HEK293 (cell line): ENCODE results near the gene SCNN1G.

Source experiments
- HOXC10 ChIP-seq: sonication (generic); formaldehyde crosslinking; IDR thresholded peaks from 2 replicates; pipeline ENCODE4 v1.8.1; 2023; ENCODE audit warnings: mild to moderate bottlenecking, missing genetic modification reagents
- HOXD13 ChIP-seq: sonication (generic); formaldehyde crosslinking; IDR thresholded peaks from 2 replicates; pipeline ENCODE4 v1.8.0; 2022; ENCODE audit warnings: missing genetic modification reagents, borderline replicate concordance
- ZNF707 ChIP-seq: fragments of 450-650 bp; formaldehyde crosslinking; IDR thresholded peaks from 2 replicates; pipeline ENCODE4 v1.5.1; 2016; ENCODE audit warnings: missing biosample characterization, missing genetic modification characterization
- TF ChIP-seq, protein P1 (sequence below): sonication (generic); formaldehyde crosslinking; IDR thresholded peaks from 2 replicates; pipeline ENCODE4 v1.8.1; 2022; ENCODE audit warnings: mild to moderate bottlenecking, moderate library complexity, missing genetic modification reagents
- TF ChIP-seq, protein P2 (sequence below): fragments of 450-650 bp; formaldehyde crosslinking; optimal IDR thresholded peaks from 2 replicates; pipeline ENCODE3; 2016; ENCODE audit warnings: missing biosample characterization, mild to moderate bottlenecking, missing genetic modification characterization
- TF ChIP-seq, protein P3 (sequence below): fragments of 450-650 bp; formaldehyde crosslinking; IDR thresholded peaks from 2 replicates; pipeline ENCODE4 v1.5.1; 2016; ENCODE audit warnings: missing biosample characterization, missing genetic modification characterization

DNA sequence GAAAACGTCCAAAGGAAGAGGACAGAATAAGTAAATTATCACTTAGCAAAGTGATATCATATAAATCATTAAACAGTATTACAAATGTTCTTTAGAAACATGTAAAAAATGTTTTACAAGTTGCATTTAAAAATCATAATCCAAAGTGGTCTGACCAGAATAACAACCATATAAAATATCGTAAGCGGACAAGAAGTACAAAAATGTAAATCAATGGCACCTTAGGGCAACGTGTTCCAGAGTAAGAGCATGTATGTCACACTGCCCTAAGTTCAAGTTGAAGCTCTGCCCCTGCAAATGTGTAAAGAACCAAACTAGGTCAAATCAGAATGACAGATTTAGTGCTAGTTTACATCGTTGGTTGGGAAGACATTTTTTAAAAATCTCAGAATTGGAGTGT lies 44.7 kb upstream of the SCNN1G start:
- TF ChIP-seq, protein P1, sequence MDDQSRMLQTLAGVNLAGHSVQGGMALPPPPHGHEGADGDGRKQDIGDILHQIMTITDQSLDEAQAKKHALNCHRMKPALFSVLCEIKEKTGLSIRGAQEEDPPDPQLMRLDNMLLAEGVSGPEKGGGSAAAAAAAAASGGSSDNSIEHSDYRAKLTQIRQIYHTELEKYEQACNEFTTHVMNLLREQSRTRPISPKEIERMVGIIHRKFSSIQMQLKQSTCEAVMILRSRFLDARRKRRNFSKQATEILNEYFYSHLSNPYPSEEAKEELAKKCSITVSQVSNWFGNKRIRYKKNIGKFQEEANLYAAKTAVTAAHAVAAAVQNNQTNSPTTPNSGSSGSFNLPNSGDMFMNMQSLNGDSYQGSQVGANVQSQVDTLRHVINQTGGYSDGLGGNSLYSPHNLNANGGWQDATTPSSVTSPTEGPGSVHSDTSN: no peak
- TF ChIP-seq HOXC10 (CRISPR knock-in tag) (no peak), ZNF707 (tag by site-specific recombination) (no peak), HOXD13 (CRISPR knock-in tag) (no peak)
- TF ChIP-seq, protein P2, sequence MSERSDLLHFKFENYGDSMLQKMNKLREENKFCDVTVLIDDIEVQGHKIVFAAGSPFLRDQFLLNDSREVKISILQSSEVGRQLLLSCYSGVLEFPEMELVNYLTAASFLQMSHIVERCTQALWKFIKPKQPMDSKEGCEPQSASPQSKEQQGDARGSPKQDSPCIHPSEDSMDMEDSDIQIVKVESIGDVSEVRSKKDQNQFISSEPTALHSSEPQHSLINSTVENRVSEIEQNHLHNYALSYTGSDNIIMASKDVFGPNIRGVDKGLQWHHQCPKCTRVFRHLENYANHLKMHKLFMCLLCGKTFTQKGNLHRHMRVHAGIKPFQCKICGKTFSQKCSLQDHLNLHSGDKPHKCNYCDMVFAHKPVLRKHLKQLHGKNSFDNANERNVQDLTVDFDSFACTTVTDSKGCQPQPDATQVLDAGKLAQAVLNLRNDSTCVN: no peak
- TF ChIP-seq, protein P3, sequence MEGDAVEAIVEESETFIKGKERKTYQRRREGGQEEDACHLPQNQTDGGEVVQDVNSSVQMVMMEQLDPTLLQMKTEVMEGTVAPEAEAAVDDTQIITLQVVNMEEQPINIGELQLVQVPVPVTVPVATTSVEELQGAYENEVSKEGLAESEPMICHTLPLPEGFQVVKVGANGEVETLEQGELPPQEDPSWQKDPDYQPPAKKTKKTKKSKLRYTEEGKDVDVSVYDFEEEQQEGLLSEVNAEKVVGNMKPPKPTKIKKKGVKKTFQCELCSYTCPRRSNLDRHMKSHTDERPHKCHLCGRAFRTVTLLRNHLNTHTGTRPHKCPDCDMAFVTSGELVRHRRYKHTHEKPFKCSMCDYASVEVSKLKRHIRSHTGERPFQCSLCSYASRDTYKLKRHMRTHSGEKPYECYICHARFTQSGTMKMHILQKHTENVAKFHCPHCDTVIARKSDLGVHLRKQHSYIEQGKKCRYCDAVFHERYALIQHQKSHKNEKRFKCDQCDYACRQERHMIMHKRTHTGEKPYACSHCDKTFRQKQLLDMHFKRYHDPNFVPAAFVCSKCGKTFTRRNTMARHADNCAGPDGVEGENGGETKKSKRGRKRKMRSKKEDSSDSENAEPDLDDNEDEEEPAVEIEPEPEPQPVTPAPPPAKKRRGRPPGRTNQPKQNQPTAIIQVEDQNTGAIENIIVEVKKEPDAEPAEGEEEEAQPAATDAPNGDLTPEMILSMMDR (tag by site-specific recombination): no peak
